ENCODE measurements around the gene MICAL3.
"Not testable (repeated sequence)": the region's sequence is repeated elsewhere in the genome, so short reads cannot be mapped to it uniquely, and the experiment has no call there.

The MICAL3 gene

GRCh38 chr22:17949642-17950473 is 74.5 kb downstream of the MICAL3 start:
- DNase-seq: no peak

GRCh38 chr22:17948101-17948500 is 76.3 kb downstream of the MICAL3 start:
- no peak for DNase-seq

- DNase-seq: no peak
Measured at GRCh38 chr22:17946662-17947367, 77.5 kb downstream of the MICAL3 start.

- DNase-seq: no peak
Measured at GRCh38 chr22:17945888-17946648, 78.3 kb downstream of the MICAL3 start.

- DNase-seq: no peak
Measured at GRCh38 chr22:17945156-17945887, 79.0 kb downstream of the MICAL3 start.

GRCh38 chr22:17944256-17944655 is 80.1 kb downstream of the MICAL3 start:
- no peak for DNase-seq

GRCh38 chr22:17943533-17944249 is 80.7 kb downstream of the MICAL3 start:
- no peak for DNase-seq

- no peak for DNase-seq
Measured at GRCh38 chr22:17942721-17943120, 81.6 kb downstream of the MICAL3 start.

GRCh38 chr22:17941471-17942406 is 82.6 kb downstream of the MICAL3 start:
- DNase-seq: no peak

- DNase-seq: no peak
Measured at GRCh38 chr22:17939579-17939978, 84.8 kb downstream of the MICAL3 start.

- DNase-seq: no peak
Measured at GRCh38 chr22:17939011-17939410, 85.3 kb downstream of the MICAL3 start.

- DNase-seq: no peak
Measured at GRCh38 chr22:17938484-17938924, 85.9 kb downstream of the MICAL3 start.

GRCh38 chr22:17932457-17932856 is 91.9 kb downstream of the MICAL3 start:
- DNase-seq: not testable (repeated sequence)

- no peak for DNase-seq
Measured at GRCh38 chr22:17931400-17931825, 92.9 kb downstream of the MICAL3 start.

GRCh38 chr22:17930455-17931313 is 93.7 kb downstream of the MICAL3 start:
- DNase-seq: no peak

- no peak for DNase-seq
Measured at GRCh38 chr22:17929909-17930308, 94.5 kb downstream of the MICAL3 start.

GRCh38 chr22:17928391-17928790 is 96.0 kb downstream of the MICAL3 start:
- no peak for DNase-seq

GRCh38 chr22:17927062-17927461 is 97.3 kb downstream of the MICAL3 start:
- no peak for DNase-seq

GRCh38 chr22:17926516-17926915 is 97.8 kb downstream of the MICAL3 start:
- no peak for DNase-seq

- DNase-seq: no peak
Measured at GRCh38 chr22:17925431-17925841, 98.9 kb downstream of the MICAL3 start.
